SK-N-SH (cell line): ENCODE results near the gene TEX22. TPM values are rescaled to one million over a fixed set of nuclear protein-coding genes. Genes with fewer than 3 reads are reported as not detected.

ENCODE experiments used
- CTCF ChIA-PET: fragments of 300-600, 350-600 bp; formaldehyde crosslinking; extraction: SDS; loops from one replicate; lab custom pipeline; 2021; lab: Yijun Ruan, JAX
- POLR2A ChIA-PET: fragments of 350-600 bp; sonication (Branson Sonifier 250); formaldehyde crosslinking; extraction: SDS; loops from one replicate; lab custom pipeline; 2020; ENCODE audit warnings: antibody characterized with exemption, inconsistent platforms; lab: Yijun Ruan, JAX
- DNase-seq: peaks from one replicate; pipeline ENCODE4 v3.0.0; 2012
- H2AFZ ChIP-seq: fragments of 200-600 bp; sonication (generic); 2 replicates; pipeline ENCODE4 v1.8.1; 2016; ENCODE audit warnings: antibody characterized with exemption, mild to moderate bottlenecking, low read depth
- H3F3A ChIP-seq: fragments of 200-600 bp; sonication (generic); replicated peaks from 2 replicates; pipeline ENCODE3; 2016; ENCODE audit warnings: antibody characterized with exemption, mild to moderate bottlenecking; ENCODE audit not compliant: insufficient read depth
- H3K27ac ChIP-seq, 2 experiments: fragments of 200-500 bp in 1 of 2; fragments of 200-600 bp in 1 of 2; sonication (Bioruptor generic) in 1 of 2; sonication (generic), shearing (Covaris generic) in 1 of 2; 2 replicates each; pipeline versions ENCODE4 v1.5.1 to v1.6.1; 2014 to 2016; ENCODE audit warnings: low read depth in 2 of 2, inconsistent platforms in 1 of 2, low read length in 1 of 2, mild to moderate bottlenecking in 1 of 2, mixed read lengths in 1 of 2
- H3K27me3 ChIP-seq: fragments of 200-600 bp; sonication (generic), shearing (Covaris generic); 2 replicates; pipeline ENCODE4 v1.6.1; 2016; ENCODE audit warnings: mixed run types; ENCODE audit not compliant: insufficient read depth
- H3K36me3 ChIP-seq, 2 experiments: fragments of 200-500 bp in 1 of 2; fragments of 200-600 bp in 1 of 2; sonication (Bioruptor generic) in 1 of 2; sonication (generic) in 1 of 2; replicated peaks in 1 of 2; 2 replicates each; pipeline versions ENCODE3 to v1.5.1; 2014 to 2016; ENCODE audit warnings: low read length in 1 of 2, mild to moderate bottlenecking in 1 of 2; ENCODE audit not compliant: insufficient read depth in 2 of 2, control insufficient read depth in 1 of 2
- H3K4me1 ChIP-seq, 2 experiments: fragments of 200-500 bp in 1 of 2; fragments of 200-600 bp in 1 of 2; sonication (Bioruptor generic) in 1 of 2; sonication (generic), shearing (Covaris generic) in 1 of 2; 2 replicates each; pipeline versions ENCODE4 v1.5.1 to v1.6.1; 2014 to 2016; ENCODE audit warnings: low read depth in 1 of 2, low read length in 1 of 2, mixed run types in 1 of 2; ENCODE audit not compliant: insufficient read depth in 2 of 2, control insufficient read depth in 1 of 2
- H3K4me2 ChIP-seq: fragments of 200-600 bp; sonication (generic), shearing (Covaris generic); 2 replicates; pipeline ENCODE4 v1.6.1; 2017; ENCODE audit warnings: mixed run types
- H3K4me3 ChIP-seq, 2 experiments: fragments of 200-500 bp in 1 of 2; fragments of 200-600 bp in 1 of 2; sonication (Bioruptor generic) in 1 of 2; sonication (generic), shearing (Covaris generic) in 1 of 2; 2 replicates each; pipeline versions ENCODE4 v1.5.1 to v1.8.1; 2014 to 2016; ENCODE audit warnings: low read depth in 2 of 2, inconsistent platforms in 1 of 2, low read length in 1 of 2, mild to moderate bottlenecking in 1 of 2, mixed read lengths in 1 of 2, moderate library complexity in 1 of 2
- H3K79me2 ChIP-seq: fragments of 200-600 bp; sonication (generic); 2 replicates; pipeline ENCODE4 v1.8.1; 2017; ENCODE audit warnings: mild to moderate bottlenecking; ENCODE audit not compliant: insufficient read depth
- H3K9ac ChIP-seq: fragments of 200-600 bp; sonication (generic); 2 replicates; pipeline ENCODE4 v1.6.1; 2017; ENCODE audit warnings: mixed run types
- H3K9me2 ChIP-seq: fragments of 200-600 bp; sonication (generic); 2 replicates; pipeline ENCODE4 v1.6.1; 2017; ENCODE audit warnings: mixed run types
- H3K9me3 ChIP-seq: fragments of 200-600 bp; sonication (generic); 2 replicates; pipeline ENCODE4 v1.6.1; 2017; ENCODE audit warnings: mixed run types, mild to moderate bottlenecking, moderate library complexity
- H4K20me1 ChIP-seq: fragments of 200-600 bp; sonication (generic); 2 replicates; pipeline ENCODE4 v1.6.1; 2017; ENCODE audit warnings: mild to moderate bottlenecking, mixed run types; ENCODE audit not compliant: insufficient read depth
- CHD2 ChIP-seq: fragments of 150-350 bp; IDR thresholded peaks from 2 replicates; pipeline ENCODE4 v1.6.1; 2018; ENCODE audit warnings: low read length; ENCODE audit not compliant: partially characterized antibody
- EP300 ChIP-seq, 2 experiments: IDR thresholded peaks; 2 replicates each; pipeline versions ENCODE4 v1.4.0 to v1.6.1; 2012; ENCODE audit warnings: borderline replicate concordance in 1 of 2, low read depth in 1 of 2, low read length in 1 of 2
- EZH2phosphoT487 ChIP-seq: fragments of 200-600 bp; sonication (generic); IDR thresholded peaks from 2 replicates; pipeline ENCODE4 v1.6.1; 2017; ENCODE audit warnings: low read depth, mixed run types, mild to moderate bottlenecking, antibody characterized with exemption, moderate library complexity, borderline replicate concordance
- FOSL2 ChIP-seq: IDR thresholded peaks from 2 replicates; pipeline ENCODE4 v1.4.0; 2012; ENCODE audit warnings: low read depth, mild to moderate bottlenecking, moderate library complexity, borderline replicate concordance
- GABPA ChIP-seq: IDR thresholded peaks from 2 replicates; pipeline ENCODE4 v1.4.0; 2012; ENCODE audit warnings: low read depth, mild to moderate bottlenecking
- IRF3 ChIP-seq: fragments of 150-350 bp; IDR thresholded peaks from 2 replicates; pipeline ENCODE4 v1.6.1; 2016; ENCODE audit warnings: mild to moderate bottlenecking, low read depth, low read length
- JUND ChIP-seq: IDR thresholded peaks from 2 replicates; pipeline ENCODE4 v1.4.0; 2012
- MEF2A ChIP-seq: IDR thresholded peaks from 2 replicates; pipeline ENCODE4 v1.4.0; 2012; ENCODE audit warnings: low read depth, borderline replicate concordance
- MXI1 ChIP-seq: IDR thresholded peaks from 2 replicates; pipeline ENCODE4 v1.6.1; 2012; ENCODE audit warnings: mild to moderate bottlenecking, low read depth, low read length, improper control_type of control experiment
- NRF1 ChIP-seq: IDR thresholded peaks from 2 replicates; pipeline ENCODE4 v1.6.1; 2012; ENCODE audit warnings: low read depth, mild to moderate bottlenecking, low read length
- REST ChIP-seq: IDR thresholded peaks from 2 replicates; pipeline ENCODE4 v1.6.1; 2012; ENCODE audit warnings: mild to moderate bottlenecking, low read depth, low read length, moderate library complexity
- RFX5 ChIP-seq: IDR thresholded peaks from 2 replicates; pipeline ENCODE4 v1.6.1; 2012; ENCODE audit warnings: mild to moderate bottlenecking, improper control_type of control experiment, low read length
- RXRA ChIP-seq: IDR thresholded peaks from 2 replicates; pipeline ENCODE4 v1.4.0; 2012; ENCODE audit warnings: low read depth, mild to moderate bottlenecking, borderline replicate concordance
- SMC3 ChIP-seq: IDR thresholded peaks from 2 replicates; pipeline ENCODE4 v1.6.1; 2012; ENCODE audit warnings: low read depth, low read length, improper control_type of control experiment
- TCF12 ChIP-seq: IDR thresholded peaks from 2 replicates; pipeline ENCODE4 v1.4.0; 2012
- YY1 ChIP-seq: IDR thresholded peaks from 2 replicates; pipeline ENCODE4 v1.4.0; 2012; ENCODE audit warnings: low read depth, mild to moderate bottlenecking
- ZBTB33 ChIP-seq: IDR thresholded peaks from 2 replicates; pipeline ENCODE4 v1.4.0; 2012; ENCODE audit warnings: low read depth, borderline replicate concordance
- WGBS: methylation state at CpG from one replicate; pipeline ENCODE4 v1.1.6; 2017; ENCODE audit warnings: low lambda C conversion rate; 5-methylcytosine and 5-hydroxymethylcytosine counted together
- polyA plus RNA-seq, 3 experiments: library from polyadenylated mRNA; depleted of rRNA; stranded (reverse); fragments of >200 nt; gene quantifications; 2 replicates each; pipeline ENCODE4 v1.2.3, GENCODE V29; 2012
- TF ChIP-seq, protein P1 (sequence below): fragments of 150-350 bp; IDR thresholded peaks from 2 replicates; pipeline ENCODE4 v1.6.1; 2017; ENCODE audit warnings: antibody characterized with exemption, low read length, low read depth, borderline replicate concordance

TEX22 gene
- polyA plus RNA-seq, 1 of the 3 experiments (the other 2 are of a cell fraction) = 0.26 TPM

GRCh38 chr14:105427412-105427811 is 29.1 kb downstream of the TEX22 start:
- 96% methylated on average over 10 of the region's 10 CpGs for WGBS
- H3F3A ChIP-seq = peaks cover 28% of the 10 kb centered on the region
- TF ChIP-seq NRF1 = no peak
- no peak for TF ChIP-seq ZBTB33
- TF ChIP-seq GABPA = no peak
- TF ChIP-seq REST = no peak
- no peak for TF ChIP-seq MEF2A
- TF ChIP-seq EP300 (IDR thresholded peaks at IDR 0.05; ENCODE audit: borderline replicate concordance in 1 of 2, low read depth in 1 of 2, low read length in 1 of 2) = no peak
- no peak for TF ChIP-seq RXRA
- TF ChIP-seq RFX5 = no peak
- no peak for TF ChIP-seq CHD2
- TF ChIP-seq MXI1 = no peak
- TF ChIP-seq JUND = no peak
- TF ChIP-seq, protein P1, sequence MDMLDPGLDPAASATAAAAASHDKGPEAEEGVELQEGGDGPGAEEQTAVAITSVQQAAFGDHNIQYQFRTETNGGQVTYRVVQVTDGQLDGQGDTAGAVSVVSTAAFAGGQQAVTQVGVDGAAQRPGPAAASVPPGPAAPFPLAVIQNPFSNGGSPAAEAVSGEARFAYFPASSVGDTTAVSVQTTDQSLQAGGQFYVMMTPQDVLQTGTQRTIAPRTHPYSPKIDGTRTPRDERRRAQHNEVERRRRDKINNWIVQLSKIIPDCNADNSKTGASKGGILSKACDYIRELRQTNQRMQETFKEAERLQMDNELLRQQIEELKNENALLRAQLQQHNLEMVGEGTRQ = no peak
- TF ChIP-seq SMC3 = no peak
- TF ChIP-seq IRF3 = no peak
- TF ChIP-seq TCF12 = no peak
- no peak for TF ChIP-seq EZH2phosphoT487
- no peak for TF ChIP-seq FOSL2
- no peak for TF ChIP-seq YY1
- peaks cover 100% of the 10 kb centered on the region for H3K79me2 ChIP-seq
- H4K20me1 ChIP-seq = peaks cover 83% of the 10 kb centered on the region
- H3K9me2 ChIP-seq = no peaks in the 10 kb centered on the region
- ChIA-PET POLR2A (no interaction called here), CTCF (no interaction called here)
- H3K4me3 ChIP-seq = no peak overlapping the region
- no peaks in the 10 kb centered on the region for H3K27me3 ChIP-seq
- peaks cover 6 to 20% of the 10 kb centered on the region in 2 experiments for H3K36me3 ChIP-seq
- H3K4me1 ChIP-seq = peaks cover 0 to 14% of the 10 kb centered on the region in 2 experiments; a peak in 1 of 4 replicates
- H3K9me3 ChIP-seq = no peaks in the 10 kb centered on the region
- H3K9ac ChIP-seq = no peak overlapping the region
- no peak for DNase-seq
- no peak overlapping the region for H2AFZ ChIP-seq
- no peak overlapping the region for H3K27ac ChIP-seq
- H3K4me2 ChIP-seq = no peak overlapping the region
